NT2/D1 (cell line): ENCODE data around the gene MZT2B.
"Not testable (repeated sequence)": the region's sequence is repeated elsewhere in the genome, so short reads cannot be mapped to it uniquely, and the experiment has no call there.

Source experiments
- YY1 ChIP-seq: IDR thresholded peaks from 2 replicates; pipeline ENCODE4 v1.6.1; 2011; ENCODE audit not compliant: insufficient read length, insufficient read depth
- ZNF274 ChIP-seq: IDR thresholded peaks from 2 replicates; pipeline ENCODE4 v1.6.1; 2011; ENCODE audit warnings: mild to moderate bottlenecking, low read depth, low read length

DNA sequence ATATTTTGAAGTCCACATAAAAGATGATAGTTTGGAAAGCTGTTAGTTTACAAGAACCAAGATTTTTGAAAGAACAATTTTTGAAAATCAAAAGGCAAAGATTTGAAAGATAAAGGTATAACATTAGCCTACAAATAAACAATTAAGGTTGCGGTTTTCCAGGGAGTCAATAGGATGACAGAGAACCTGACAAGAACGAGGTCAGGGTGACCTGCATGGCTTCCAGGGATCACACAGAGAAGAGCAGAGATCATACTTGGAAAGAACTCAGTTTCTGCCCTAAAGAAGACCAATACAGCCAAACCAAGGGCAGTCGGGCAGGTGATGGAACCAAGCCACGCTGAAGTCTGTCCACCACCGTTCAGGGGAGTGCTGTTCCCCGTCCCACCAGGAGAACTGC lies 57.5 kb downstream of the MZT2B start:
- not testable (repeated sequence) for TF ChIP-seq ZNF274, YY1
